Stimulated activated CD8-positive, alpha-beta memory T cell treated with anti-CD3 and anti-CD28 coated beads, Interleukin-15, amount 100 ng/mL, for 24 hours (primary cell): ENCODE data around the gene REPS1.
"Not testable (repeated sequence)": the region's sequence is repeated elsewhere in the genome, so short reads cannot be mapped to it uniquely, and the experiment has no call there.

ENCODE experiments used
- DNase-seq: peaks from one replicate; pipeline ENCODE4 v3.0.0-alpha.2; 2020; ENCODE audit warnings: low read depth

REPS1 gene

DNA sequence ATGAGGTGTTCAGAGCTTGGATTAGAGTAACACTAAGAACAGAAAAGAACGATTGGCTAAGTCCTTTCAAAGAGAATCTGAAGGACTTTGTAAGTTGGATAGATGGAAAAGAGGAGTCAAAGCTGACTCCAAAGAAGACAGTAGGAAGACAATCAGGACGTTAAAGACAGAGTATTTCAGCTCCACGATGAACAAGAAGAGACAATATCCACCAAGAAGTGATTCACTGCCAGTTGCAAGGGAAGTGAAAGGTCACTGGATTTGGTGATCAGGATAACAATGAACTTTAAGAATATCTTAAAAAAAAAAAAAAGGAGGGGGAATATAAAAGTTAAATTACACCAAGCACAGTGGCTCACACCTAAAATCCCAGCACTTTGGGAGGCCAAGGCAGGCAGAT, 17.9 kb downstream of the REPS1 start:
- DNase-seq = no peak

DNA sequence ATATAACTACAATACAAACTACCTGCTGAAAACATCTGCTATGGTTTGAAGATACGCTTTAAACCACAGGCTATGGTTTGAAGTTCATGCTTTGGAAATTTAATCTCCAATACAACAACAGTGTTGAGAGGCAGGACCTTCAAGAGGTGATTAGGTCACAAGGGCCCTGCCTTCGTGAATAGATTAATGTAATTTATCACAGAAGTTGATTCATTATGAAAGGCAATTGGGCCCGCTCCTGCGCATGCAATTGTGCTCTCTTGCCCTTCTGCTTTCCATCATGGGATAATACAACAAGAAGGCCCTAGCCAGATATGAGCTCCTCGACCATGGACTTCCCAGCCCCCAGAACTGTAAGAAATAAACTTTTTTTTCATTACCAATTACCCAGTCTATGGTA, 21.2 kb downstream of the REPS1 start:
- DNase-seq = no peak

DNA sequence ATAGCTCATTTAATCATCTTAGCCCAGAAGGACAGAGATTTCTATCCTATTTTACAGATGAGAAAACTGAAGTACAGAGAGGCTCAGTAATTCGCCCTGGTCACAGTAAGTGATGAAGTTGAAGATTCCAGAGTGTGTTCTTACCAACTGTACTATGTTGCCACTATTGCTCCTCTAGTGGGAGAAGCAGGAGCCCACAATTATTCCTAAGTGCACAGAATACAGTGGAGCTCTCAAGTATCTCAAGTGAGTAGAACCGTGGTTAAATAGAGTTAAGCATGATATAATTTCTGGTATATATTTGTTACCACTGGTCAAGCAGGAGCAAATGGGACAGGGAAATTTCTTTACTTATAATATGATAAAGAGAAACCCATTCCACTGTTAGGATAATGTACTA, 22.1 kb downstream of the REPS1 start:
- no peak for DNase-seq

- no peak for DNase-seq
These were observed 22.7 kb downstream of the REPS1 start for GRCh38 chr6:138965291-138965874.

- no peak for DNase-seq
These were observed 24.0 kb downstream of the REPS1 start for GRCh38 chr6:138964012-138964411.

DNA sequence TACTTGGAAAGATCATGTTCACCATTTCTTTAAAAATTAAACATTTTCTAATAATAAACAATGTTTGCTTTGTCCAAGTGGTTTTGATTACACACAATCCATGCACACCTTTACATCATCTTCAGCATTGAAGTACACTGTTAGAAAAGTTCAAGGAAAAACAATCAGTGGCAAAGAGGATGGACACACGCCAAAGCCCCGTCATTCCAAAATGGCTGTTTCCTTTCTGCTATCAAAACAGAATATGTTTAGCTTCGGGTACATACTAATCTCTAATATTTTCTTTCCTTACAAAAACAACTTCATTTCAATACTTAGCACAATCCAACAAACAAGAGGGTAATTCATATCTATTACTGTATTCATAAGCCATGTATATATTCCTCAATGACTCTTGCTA, 24.5 kb downstream of the REPS1 start:
- DNase-seq = no peak

GRCh38 chr6:138963119-138963518, 24.9 kb downstream of the REPS1 start:
- no peak for DNase-seq

DNA sequence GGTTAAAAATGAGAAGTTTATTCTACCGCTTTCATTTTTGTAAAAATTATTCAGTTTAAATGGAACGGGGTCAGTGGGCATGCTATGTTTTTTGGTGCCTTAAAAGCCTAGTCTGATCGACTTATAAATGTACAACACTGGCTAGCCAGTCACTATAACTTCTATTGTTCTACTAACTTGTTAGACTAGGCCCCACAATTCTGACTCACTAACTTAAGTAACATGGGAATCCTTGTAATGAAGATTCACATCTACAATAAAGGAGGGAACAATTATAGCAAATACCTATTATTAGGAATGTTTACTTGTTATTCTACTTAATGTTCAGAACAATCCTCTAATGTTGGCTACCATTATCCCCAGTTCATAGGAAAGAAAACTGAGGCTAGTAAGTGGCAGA, 28.5 kb downstream of the REPS1 start:
- no peak for DNase-seq

DNA sequence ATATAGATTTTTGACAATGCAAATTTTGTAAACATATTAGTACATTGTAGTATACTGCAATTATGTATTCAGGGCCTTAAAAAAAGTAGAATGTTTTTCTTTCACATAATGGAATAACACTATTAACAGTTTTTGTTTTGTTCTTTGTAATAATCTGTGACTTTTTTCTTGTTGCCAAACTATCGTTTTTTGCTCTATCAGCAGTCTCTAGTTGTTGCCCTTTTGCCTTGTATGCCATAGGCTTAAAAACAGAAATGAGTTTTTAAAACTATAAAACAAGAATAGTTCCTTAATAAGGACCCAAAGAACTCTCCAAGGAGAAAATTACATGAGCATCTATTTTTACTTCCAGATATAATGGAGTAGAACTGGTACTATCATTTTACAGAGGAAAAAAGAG, 29.5 kb downstream of the REPS1 start:
- no peak for DNase-seq

- DNase-seq = no peak
These were observed 30.1 kb downstream of the REPS1 start for GRCh38 chr6:138957903-138958302.

GRCh38 chr6:138957484-138957883, 30.6 kb downstream of the REPS1 start:
- DNase-seq = no peak

DNA sequence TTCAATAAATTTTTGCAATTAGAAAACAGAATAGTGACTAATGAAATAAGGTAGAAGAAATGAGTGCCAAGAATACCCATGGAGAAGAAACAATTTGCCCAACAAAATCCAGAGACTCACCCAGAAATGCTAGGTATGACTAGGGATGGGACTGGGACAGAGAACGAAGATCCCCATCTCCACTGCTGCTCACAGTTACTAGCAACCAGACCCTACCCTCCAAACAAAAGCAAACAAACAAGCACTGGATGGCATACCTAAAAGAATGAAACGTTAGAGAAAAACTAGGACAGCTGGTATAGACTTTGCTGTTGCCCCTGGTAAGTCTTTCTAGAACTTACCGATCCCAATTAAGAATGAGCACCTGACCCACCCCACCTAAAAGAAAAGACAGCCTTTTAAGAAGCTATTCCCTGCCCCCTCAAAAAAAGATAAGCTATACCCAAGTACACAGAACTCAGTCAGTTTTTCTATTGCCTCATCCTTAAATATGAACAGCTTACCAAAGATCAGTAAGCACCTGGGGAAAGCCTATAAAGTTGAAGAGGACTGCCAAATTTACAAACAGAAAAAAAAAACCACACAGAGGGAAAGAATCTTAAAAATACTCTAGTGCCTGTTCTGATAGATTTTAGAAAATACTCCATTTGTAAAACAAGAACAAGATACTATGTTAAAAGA, 31.7 kb downstream of the REPS1 start:
- no peak for DNase-seq

DNA sequence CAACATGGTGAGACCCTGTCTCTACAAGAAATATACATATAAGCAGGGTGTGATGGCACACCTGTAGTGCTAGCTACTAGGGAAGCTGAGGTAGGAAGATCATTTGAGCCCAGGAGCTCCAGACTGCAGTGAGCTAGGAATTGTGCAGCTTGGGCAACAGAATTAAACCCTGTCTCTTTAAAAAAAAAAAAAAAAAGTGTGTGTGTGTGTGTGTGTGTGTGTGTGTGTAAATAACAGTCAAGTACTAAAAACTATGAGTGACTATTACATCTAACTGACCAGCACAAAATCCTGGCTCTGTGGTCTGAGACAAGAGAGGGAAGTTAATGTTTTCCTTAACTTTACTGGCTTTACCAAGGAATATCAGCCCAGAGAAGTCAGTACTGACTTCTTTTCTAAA, 32.8 kb downstream of the REPS1 start:
- DNase-seq = no peak

DNA sequence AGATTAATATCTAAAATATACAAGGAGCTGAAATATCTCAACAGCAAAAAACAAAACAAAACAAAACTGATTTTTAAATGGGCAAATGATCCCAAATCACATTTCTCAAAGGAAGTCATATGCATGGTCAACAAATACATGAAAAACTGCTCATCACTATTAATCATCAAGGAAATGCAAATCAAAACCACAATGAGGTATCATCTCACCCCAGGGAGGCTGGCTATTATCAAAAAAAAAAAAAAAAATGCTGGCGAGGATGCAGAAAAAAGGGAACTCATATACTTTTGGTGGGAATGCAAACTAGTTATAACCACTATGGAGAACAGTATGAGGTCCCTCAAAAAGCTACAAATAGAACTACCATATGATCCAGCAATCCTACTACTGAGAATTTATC, 34.6 kb downstream of the REPS1 start:
- no peak for DNase-seq

DNA sequence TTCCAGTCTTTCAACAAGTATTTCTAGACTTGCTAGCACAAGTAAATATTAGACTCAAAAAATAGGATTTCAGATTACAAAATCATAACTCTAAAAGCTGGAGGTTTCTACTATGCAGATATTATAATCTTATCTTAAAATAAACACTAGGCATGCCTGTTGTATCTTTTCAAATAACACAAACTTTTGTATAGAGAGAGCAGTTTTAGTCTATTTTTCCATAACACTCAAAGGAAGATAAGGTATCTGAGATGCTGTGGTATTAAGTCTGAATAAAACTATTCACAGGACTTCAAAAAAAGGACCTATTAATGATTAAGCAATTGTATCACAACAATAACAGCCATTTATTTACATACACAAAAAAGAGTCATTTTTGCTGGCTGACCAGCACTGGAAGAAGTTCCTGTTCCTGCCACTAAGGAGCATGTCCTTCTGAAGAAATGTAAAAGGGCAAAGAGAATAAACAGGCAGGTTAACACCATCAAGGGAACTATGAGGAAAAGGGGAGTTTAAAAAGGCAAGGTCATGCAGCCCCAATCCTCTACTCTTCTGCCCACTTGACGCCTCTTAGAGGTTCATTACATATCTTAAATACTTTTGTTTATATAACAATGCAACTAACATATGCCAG, 39.4 kb downstream of the REPS1 start:
- DNase-seq = no peak

GRCh38 chr6:138948004-138948403, 40.0 kb downstream of the REPS1 start:
- DNase-seq = no peak

DNA sequence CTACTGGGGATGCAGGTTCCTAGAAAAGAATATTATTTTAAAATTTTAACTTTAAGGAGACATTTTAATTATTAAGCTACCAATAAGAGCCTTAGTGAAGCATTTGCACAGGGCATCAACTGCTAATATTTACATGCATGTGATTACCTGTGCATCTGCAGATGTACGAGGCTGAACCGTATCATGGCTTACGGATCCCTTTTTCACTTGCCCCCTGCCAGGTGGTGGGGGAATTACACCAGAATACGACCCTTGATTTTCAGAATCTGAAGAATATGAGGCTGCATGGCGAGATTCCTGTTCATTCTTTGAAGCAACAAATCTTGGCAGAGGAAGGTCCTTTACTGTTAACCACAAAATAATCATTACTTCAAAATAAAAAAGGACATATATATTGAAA, 42.7 kb downstream of the REPS1 start:
- DNase-seq = no peak

DNA sequence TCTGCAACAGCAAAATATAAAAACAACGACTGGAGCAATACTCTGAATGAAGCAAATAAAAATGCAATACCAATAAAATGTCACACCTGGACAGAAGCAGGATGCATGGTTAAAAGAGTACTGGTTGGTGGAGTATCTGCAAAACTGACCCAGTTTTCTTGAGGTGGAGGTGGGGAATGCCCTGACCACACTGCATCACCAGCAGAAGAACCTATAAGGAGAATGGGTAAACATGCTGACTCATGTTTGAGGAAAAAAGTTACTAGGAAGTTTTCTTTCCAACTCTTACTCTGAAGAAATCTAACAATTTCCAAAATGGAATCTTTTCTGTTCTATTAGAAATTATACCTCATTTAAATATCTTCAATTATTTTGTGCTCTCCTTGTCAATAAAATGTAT, 43.6 kb downstream of the REPS1 start:
- no peak for DNase-seq

DNA sequence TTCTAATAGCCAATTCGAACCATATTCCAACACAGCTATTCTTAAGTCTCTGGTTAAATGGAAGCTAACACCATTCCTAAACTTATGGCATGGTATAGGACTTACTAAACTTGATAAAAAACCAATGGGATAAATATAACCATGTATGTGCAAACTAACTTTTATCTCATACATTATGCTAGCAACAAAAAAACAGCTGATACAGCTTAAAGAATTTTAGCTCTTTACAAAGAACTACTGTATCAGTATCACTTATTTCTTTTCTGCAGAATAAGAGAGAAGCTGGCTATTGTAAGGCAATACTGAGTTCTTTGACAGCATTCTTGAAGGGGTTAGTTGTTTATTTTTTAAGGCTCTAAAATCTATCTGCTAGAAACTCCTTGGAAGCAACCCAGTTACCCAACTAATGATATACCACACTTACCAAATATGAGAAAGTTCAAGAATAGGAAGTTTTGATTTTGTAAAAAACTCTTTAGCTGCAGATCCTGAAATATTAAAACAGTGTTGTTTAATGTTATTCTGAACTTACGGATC, 44.9 kb downstream of the REPS1 start:
- no peak for DNase-seq

DNA sequence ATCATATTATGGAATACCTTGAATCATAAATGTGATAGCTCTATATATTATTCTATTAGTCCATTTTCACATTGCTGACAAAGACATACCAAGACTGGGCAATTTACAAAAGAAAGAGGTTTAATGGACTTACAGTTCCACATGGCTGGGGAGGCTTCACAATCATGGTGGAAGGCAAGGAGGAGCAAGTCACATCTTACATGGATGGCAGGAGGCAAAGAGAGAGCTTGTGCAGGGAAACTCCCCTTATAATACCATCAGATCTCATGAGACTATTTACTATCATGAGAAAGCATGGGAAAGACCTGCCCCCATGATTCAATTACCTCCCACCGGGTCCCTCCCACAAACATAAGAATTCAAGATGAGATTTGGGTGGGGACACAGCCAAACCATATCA, 51.2 kb downstream of the REPS1 start:
- not testable (repeated sequence) for DNase-seq

DNA sequence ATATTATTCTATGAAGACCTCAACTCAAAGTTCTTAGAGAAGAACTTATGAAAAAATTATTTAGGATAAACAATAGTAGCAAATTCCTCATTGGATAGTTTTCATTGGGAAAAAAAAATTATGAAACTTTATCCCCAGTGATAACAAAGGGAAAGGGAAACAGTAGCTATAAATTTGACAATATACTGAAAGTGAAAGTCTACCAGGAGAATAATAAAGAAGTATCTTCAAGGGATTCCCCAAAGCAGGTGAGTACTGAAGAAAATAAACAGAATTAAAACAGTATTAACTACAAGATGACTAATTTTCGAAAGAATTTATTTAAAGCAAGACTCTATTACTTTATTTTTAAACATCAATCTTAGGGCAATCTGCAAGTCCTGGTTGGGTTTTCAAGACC, 56.4 kb downstream of the REPS1 start:
- no peak for DNase-seq

- DNase-seq = no peak
These were observed 61.5 kb downstream of the REPS1 start for GRCh38 chr6:138926579-138926978.

DNA sequence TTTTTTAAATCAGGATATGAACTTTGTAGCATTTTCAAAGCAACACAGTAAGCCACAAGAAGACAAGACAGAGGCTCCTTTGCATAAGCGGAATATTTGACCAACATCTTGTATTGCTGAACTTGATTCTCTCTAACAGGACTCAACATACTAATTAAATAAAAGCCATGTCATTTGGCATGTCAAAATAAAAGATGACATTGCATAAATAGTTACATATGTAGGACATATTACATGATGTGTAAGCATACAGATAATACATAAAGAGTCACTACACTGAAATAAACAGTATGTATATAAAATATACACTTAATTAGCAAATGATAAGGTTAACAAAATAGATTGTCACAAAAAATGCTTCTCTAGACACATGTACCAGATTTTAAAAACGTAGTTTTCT, 62.2 kb downstream of the REPS1 start:
- no peak for DNase-seq

- no peak for DNase-seq
These were observed 64.5 kb downstream of the REPS1 start for GRCh38 chr6:138923561-138923960.
